ENCODE results near the gene HOXC10. TPM values are rescaled to one million over a fixed set of nuclear protein-coding genes. Genes with fewer than 3 reads are reported as not detected.

Gene HOXC10
- total and polyA plus RNA-seq, 2 of the 8 experiments (the other 6 are each of a cell fraction or from before 2014, with no cell fraction given): not detected

- FAIRE-seq (no peak), DNase-seq (ENCODE audit: low read depth in 1 of 2, low spot score in 2 of 2) (no peak)
- Histone ChIP-seq H4K8ac (ENCODE audit: extremely low read depth, insufficient read depth, low read length) (no peak overlapping the region), H3K9ac (replicated peaks in 1 of 4; ENCODE audit: extremely low read depth in 1 of 4, low read depth in 3 of 4, low read length in 3 of 4) (no peak overlapping the region), H2AK5ac (ENCODE audit: low read depth, low read length) (no peak overlapping the region), H4K91ac (replicated peaks; ENCODE audit: insufficient read length, low read length) (no peak overlapping the region), H2BK12ac (ENCODE audit: low read depth, low read length) (no peak overlapping the region), H2BK120ac (replicated peaks; ENCODE audit: low read depth, low read length) (no peak overlapping the region), H2BK20ac (ENCODE audit: low read length) (no peak overlapping the region), H3K27me3 (replicated peaks in 1 of 4; ENCODE audit: control insufficient read depth in 3 of 4, extremely low read depth in 1 of 4, insufficient read depth in 3 of 4, low read length in 3 of 4) (peaks cover 98 to 100% (median 100%) of the 10 kb centered on the region in 4 experiments), H3K27ac (ENCODE audit: low read depth, low read length) (no peak overlapping the region), H3K79me1 (ENCODE audit: low read depth, low read length) (no peaks in the 10 kb centered on the region), H3K4me3 (ENCODE audit: extremely low read depth in 1 of 4, insufficient read depth in 2 of 4, low read depth in 3 of 4, low read length in 4 of 4) (no peak overlapping the region), H3K14ac (ENCODE audit: insufficient read length) (no peak overlapping the region), H3K23me2 (ENCODE audit: low read depth, low read length) (peaks cover 4% of the 10 kb centered on the region; the same call in 1 of the 2 replicates), H3K23ac (ENCODE audit: insufficient read length) (no peak overlapping the region), H2BK15ac (ENCODE audit: low read length) (no peak overlapping the region), H3K56ac (replicated peaks; ENCODE audit: insufficient read length, low read depth, low read length) (no peak overlapping the region), H2AFZ (ENCODE audit: low read length) (no peak overlapping the region), H3K9me3 (ENCODE audit: insufficient read depth in 2 of 2, low read depth in 1 of 2, low read length in 1 of 2) (peaks cover 0 to 4% of the 10 kb centered on the region in 2 experiments; a peak in 1 of 4 replicates), H3K4me1 (replicated peaks in 1 of 4; ENCODE audit: control insufficient read depth in 3 of 4, insufficient read depth in 4 of 4, low read length in 3 of 4) (peaks cover 0 to 17% (median 8%) of the 10 kb centered on the region in 4 experiments; a peak in 5 of 7 replicates), H4K5ac (ENCODE audit: insufficient read length, low read depth, low read length) (no peak overlapping the region), H3K4me2 (ENCODE audit: insufficient read depth in 1 of 2, low read depth in 2 of 2, low read length in 2 of 2) (no peak overlapping the region), H3K4ac (replicated peaks; ENCODE audit: insufficient read length, low read depth, low read length) (no peak overlapping the region), H3K36me3 (ENCODE audit: control insufficient read depth in 2 of 4, insufficient read depth in 4 of 4, low read length in 3 of 4) (peaks cover 0 to 20% (median 0%) of the 10 kb centered on the region in 4 experiments; a peak in 1 of 8 replicates), H2BK5ac (ENCODE audit: low read depth, low read length) (no peak overlapping the region), H4K20me1 (replicated peaks in 1 of 2; ENCODE audit: control insufficient read depth in 1 of 2, insufficient read depth in 2 of 2, low read length in 2 of 2) (peaks cover 22 to 23% of the 10 kb centered on the region in 2 experiments), H3K79me2 (ENCODE audit: control insufficient read depth in 1 of 2, insufficient read depth in 2 of 2, low read length in 2 of 2) (no peaks in the 10 kb centered on the region), H3K18ac (ENCODE audit: extremely low read depth, low read length) (no peak overlapping the region)
- ChIA-PET CTCF (ENCODE audit: partially characterized antibody) (interaction anchor here (0.6 to 11.3 kb wide), 13 partner anchors 10 to 210 kb away, joined by 3 to 154 read pairs (median 6); partner anchors contain the start of genes HOXC10, HOXC5 and HOXC8), POLR2A (ENCODE audit: partially characterized antibody) (interaction anchor here (1.2 kb wide), 2 partner anchors 10 to 218 kb away, joined by 3 read pairs; no protein-coding TSS in a partner anchor)
- WGBS, 2 experiments (ENCODE audit: extremely low coverage in 1 of 2, insufficient coverage in 1 of 2, insufficient read length in 1 of 2, insufficient replicate concordance in 2 of 2, low coverage in 1 of 2, low lambda C conversion rate in 2 of 2, missing lambda C conversion rate in 1 of 2): 26% methylated on average over 8 of the region's 11 CpGs; no CpG with 5 or more reads in 1 of the 2 experiments
- 0 out of 2 replicates have a peak, but pooled peaks have one; percentile 24 for TF ChIP-seq CBX8 (IDR thresholded peaks at IDR 0.05; ENCODE audit: borderline replicate concordance, low read depth, low read length)
- no peak for TF ChIP-seq SAP30 (IDR thresholded peaks at IDR 0.05; ENCODE audit: insufficient read depth, insufficient replicate concordance, low read length)
- peak; percentile 92 for TF ChIP-seq RNF2 (IDR thresholded peaks at IDR 0.05; ENCODE audit: borderline replicate concordance, low read depth, low read length, missing control alignments, poor library complexity, severe bottlenecking)
- no peak for TF ChIP-seq TAF1 (IDR thresholded peaks at IDR 0.05; ENCODE audit: low read depth, low read length)
- no peak for TF ChIP-seq HDAC2 (IDR thresholded peaks at IDR 0.05; ENCODE audit: borderline replicate concordance in 1 of 2, low read depth in 2 of 2, low read length in 2 of 2)
- TF ChIP-seq NRF1 (IDR thresholded peaks at IDR 0.05; ENCODE audit: low read depth, low read length): no peak
- no peak for TF ChIP-seq POU5F1 (IDR thresholded peaks at IDR 0.05; ENCODE audit: low read depth, low read length)
- TF ChIP-seq SP2 (IDR thresholded peaks at IDR 0.05; ENCODE audit: low read length): no peak
- TF ChIP-seq GABPA (IDR thresholded peaks at IDR 0.05; ENCODE audit: borderline replicate concordance, insufficient read depth, low read length): no peak
- no peak for TF ChIP-seq TEAD4 (IDR thresholded peaks at IDR 0.05; ENCODE audit: low read depth, low read length)
Observed at GRCh38 chr12:53998110-53998899, 13.4 kb downstream of the HOXC10 start.
